Measurements from ENCODE around the gene NOXA1. TPM values are rescaled to one million over a fixed set of nuclear protein-coding genes. Genes with fewer than 3 reads are reported as not detected.

The NOXA1 gene
- total RNA-seq, 4 donors from 2014 or later = 1.4 to 5.3 (median 2.4) TPM

DNA sequence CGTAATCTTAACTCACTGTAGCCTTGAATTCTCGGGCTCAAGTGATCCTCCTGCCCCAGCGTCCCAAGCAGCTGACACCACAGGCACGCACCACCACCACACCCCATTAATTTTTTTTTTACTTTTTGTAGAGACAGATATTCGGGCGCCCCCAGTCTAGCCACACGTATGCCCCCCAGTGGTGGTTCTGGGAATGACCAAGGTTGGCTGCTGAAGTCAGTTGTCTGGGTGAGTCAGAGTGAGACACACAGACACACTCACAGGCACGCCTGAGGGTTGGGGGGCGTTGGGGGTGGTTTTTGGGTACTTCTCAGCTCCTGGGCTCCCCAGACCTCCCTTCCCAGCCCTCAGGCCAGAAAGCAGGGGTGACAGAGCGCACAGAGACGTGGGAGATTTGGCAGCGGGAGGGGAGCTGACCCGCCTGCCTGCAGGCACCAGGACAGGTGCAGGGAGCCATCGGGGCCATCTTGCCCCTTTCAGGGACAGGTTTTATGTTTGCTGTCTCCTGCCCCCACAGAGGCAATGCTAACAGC, 22.1 kb downstream of the NOXA1 start:
- TF ChIP-seq, protein P1, sequence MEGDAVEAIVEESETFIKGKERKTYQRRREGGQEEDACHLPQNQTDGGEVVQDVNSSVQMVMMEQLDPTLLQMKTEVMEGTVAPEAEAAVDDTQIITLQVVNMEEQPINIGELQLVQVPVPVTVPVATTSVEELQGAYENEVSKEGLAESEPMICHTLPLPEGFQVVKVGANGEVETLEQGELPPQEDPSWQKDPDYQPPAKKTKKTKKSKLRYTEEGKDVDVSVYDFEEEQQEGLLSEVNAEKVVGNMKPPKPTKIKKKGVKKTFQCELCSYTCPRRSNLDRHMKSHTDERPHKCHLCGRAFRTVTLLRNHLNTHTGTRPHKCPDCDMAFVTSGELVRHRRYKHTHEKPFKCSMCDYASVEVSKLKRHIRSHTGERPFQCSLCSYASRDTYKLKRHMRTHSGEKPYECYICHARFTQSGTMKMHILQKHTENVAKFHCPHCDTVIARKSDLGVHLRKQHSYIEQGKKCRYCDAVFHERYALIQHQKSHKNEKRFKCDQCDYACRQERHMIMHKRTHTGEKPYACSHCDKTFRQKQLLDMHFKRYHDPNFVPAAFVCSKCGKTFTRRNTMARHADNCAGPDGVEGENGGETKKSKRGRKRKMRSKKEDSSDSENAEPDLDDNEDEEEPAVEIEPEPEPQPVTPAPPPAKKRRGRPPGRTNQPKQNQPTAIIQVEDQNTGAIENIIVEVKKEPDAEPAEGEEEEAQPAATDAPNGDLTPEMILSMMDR (IDR thresholded peaks at IDR 0.05; ENCODE audit: low read depth) = no peak

DNA sequence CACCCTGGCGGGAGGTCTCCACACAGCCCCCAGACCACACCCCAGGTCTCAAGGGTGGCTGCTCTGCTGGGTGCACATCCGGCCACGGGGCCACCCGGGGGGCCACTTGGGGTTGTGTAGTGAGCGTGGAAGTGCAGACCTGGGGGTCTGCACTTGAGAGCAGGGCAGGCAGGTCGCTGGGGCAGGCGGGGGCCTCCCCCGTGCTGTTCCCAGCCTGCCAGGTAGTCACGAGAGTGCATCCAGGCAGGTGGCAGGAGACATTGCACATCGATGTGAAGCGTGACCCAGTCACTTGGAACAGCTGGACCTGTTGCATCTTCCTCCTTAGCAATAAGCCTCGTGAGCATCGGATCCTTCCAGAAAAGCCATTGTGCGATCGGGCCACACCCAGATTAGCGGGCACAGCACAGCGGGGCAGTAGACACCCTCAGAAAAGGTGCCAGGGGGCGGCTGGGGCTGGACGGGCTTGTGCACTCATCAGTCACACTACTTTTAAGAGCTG, 22.8 kb downstream of the NOXA1 start:
- TF ChIP-seq, protein P1 (IDR thresholded peaks at IDR 0.05; ENCODE audit: low read depth) = no peak

DNA sequence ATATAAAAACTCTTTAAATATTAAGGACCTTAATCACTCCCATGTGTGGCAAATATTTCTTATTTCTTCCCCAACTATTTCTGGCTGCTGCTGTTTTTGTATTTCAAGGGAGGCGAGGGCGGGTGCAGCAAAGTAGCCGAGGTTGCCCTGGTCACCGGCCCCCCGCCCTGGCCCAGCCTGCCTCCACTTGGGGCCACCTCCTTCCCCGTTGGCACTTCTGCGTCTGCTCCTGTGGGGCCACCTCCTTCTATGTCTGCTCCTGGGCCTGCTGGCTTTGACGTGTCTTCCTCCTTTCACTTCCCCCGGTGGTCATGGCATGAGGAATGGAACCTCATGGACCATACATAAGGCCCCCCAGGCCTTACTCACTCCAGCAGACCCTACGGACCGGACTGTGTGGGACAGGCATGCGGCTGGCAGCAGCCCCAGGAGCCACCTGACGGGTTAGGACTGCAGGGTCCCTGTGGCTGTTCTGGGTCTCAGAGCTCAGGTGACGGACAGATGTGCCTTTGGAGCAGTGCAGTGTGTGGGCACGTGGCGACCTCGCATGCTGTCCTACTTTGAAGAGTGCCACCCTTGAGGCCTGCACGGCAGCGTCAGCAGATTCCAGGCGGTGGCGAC, 23.8 kb downstream of the NOXA1 start:
- TF ChIP-seq, protein P1 (IDR thresholded peaks at IDR 0.05; ENCODE audit: low read depth) = no peak

DNA sequence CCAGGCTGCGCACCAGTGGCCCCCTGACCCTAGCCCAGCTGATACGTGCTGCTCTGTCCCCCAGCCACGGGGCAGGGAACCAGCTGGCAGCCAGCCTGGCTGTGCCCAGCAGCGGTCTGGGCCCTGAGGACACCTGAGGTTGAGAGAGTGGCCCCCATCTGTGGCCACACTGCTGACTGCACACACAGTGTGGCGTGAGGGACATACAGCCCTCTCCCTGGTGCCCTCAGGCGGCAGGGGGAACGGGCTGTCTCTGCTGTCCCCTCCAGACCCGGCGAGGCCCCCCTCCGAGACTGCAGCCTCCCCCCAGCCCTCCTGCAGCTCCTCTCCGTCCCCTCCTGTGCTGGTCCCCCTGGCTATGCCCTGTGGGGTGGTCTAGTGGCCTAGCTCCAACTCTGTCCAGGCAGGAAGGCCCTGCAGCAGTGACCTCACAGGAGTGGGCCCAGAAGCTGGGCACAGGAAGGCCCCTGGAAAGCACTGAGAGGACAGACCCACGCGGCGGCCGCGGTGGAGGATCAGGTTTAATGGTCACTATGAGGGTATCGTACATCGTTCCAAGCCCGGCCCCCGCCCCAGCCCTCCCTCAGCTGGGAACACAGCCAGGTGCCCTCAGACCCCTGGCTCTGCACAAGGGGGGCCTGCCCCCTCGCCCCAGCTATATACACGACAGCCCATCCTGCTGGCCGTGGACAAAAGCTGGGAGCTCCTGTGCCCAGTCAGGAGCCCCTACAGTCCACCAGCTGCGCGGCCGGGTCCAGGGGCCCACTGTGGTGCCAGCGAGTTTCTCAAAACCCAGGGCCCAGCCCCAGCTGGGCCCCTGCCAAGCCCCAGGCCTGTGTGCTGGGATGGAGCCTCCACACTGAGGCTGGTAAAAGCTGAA, 24.8 kb downstream of the NOXA1 start:
- TF ChIP-seq, protein P1 (IDR thresholded peaks at IDR 0.05; ENCODE audit: low read depth) = no peak

DNA sequence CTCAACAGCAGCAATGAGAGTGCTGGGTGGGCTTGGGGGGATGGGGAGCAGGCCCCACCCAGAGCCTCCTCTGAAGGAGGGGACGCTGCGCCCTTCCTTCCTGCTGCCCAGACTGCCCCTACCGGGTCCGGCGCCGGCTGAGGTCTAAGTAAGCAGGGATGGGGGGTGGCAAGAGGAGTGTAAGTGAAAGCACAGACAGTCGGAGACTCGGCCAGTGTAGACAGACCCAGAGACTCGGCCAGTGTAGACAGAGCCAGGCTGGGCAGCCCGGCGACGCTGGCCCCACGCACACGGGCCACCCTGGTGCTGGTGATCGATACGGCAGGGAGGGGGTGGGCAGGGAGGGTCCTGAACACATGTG, 25.4 kb downstream of the NOXA1 start:
- TF ChIP-seq, protein P1 (IDR thresholded peaks at IDR 0.05; ENCODE audit: low read depth) = no peak

DNA sequence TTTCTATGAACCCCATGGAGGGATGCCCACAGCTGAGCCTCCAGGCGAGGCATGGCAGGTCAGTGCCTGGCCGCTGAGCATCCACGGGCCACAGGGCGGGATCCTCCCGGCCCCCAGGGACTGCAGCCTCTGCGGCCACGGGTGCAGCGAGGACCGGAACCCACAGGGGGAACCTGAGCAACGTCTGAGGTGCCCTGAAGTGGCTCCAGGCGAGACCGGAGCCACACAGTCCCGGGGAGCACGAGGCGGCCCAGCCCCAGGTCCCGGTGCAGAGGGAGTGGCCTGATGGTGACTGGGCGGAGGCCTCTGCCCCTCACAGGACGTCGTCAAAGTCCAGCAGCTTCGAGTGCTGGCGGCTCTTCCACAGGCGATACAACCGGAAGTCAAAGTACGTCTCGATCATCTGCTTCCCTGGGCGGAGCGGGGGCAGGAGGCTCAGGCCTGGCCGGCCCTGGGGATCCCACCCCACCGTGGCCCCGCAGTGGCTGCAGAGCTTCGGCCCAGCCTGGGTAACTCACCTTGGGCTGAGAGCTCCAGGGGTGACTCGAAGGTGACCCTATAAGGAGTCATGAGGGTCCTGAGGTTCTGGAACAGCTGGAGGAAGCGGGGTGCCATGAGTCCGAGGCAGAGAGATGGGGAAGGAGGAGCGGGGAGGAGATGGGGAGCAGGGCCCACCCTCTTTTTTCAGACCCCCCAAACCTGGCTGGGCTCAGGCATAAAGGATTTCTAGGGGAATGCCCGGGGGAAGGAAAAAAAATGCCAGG, 26.1 kb downstream of the NOXA1 start:
- TF ChIP-seq, protein P1 (IDR thresholded peaks at IDR 0.05; ENCODE audit: low read depth) = no peak
